ENCODE data around the gene GMPPA.

GRCh38 chr2:219466816-219467735, 31.6 kb upstream of the GMPPA start:
- TF ChIP-seq, protein P1, sequence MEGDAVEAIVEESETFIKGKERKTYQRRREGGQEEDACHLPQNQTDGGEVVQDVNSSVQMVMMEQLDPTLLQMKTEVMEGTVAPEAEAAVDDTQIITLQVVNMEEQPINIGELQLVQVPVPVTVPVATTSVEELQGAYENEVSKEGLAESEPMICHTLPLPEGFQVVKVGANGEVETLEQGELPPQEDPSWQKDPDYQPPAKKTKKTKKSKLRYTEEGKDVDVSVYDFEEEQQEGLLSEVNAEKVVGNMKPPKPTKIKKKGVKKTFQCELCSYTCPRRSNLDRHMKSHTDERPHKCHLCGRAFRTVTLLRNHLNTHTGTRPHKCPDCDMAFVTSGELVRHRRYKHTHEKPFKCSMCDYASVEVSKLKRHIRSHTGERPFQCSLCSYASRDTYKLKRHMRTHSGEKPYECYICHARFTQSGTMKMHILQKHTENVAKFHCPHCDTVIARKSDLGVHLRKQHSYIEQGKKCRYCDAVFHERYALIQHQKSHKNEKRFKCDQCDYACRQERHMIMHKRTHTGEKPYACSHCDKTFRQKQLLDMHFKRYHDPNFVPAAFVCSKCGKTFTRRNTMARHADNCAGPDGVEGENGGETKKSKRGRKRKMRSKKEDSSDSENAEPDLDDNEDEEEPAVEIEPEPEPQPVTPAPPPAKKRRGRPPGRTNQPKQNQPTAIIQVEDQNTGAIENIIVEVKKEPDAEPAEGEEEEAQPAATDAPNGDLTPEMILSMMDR (IDR thresholded peaks at IDR 0.05): no peak
- TF ChIP-seq EP300 (IDR thresholded peaks at IDR 0.05) (no peak), POLR2A (IDR thresholded peaks at IDR 0.05) (no peak), POLR2AphosphoS5 (IDR thresholded peaks at IDR 0.05) (no peak)

Data from stomach (tissue), 4 donors.